ENCODE measurements around the gene BLOC1S1. TPM values are rescaled to one million over a fixed set of nuclear protein-coding genes. Genes with fewer than 3 reads are reported as not detected.

Gene BLOC1S1
- total RNA-seq, 6 experiments from 2014 or later: 81.8 to 175 (median 99.0) TPM

DNA sequence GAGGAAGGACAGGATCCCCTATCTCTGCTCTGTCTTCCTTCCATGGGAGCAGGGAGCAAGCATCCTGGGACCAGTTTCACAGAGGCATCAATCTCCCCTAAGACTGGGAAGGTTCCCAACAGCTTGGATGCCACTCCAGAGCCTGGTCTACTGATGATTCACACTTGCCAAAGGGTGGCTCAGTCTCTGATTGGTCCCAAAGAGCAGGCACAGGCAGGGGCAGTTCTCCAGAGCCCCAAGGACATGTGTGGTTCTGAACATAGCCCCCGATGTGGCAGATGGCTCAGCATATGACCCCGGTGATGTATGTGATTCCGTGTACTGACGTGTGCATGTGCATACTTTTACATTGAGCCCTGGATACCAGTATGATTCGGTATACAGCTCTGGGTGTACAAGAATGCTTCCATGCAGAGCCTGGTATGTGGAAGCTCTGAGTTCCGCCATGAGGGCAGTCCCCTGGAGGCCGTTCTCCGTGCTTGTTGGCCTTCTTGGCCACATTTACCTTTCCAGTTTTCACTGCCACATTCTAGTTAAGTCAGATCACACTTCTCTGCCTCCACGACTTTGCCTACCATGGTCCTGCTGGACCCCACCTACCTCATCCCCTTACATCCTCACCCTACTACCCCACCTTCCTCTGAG, 29.4 kb upstream of the BLOC1S1 start:
- H3K36me3 ChIP-seq: peaks cover 0 to 13% (median 0%) of the 10 kb centered on the region in 4 donors
- 78% methylated on average over 1 of the region's 9 CpGs for WGBS (ENCODE audit: insufficient coverage, low coverage, low lambda C conversion rate, missing lambda C conversion rate)
- TF ChIP-seq, protein P1, sequence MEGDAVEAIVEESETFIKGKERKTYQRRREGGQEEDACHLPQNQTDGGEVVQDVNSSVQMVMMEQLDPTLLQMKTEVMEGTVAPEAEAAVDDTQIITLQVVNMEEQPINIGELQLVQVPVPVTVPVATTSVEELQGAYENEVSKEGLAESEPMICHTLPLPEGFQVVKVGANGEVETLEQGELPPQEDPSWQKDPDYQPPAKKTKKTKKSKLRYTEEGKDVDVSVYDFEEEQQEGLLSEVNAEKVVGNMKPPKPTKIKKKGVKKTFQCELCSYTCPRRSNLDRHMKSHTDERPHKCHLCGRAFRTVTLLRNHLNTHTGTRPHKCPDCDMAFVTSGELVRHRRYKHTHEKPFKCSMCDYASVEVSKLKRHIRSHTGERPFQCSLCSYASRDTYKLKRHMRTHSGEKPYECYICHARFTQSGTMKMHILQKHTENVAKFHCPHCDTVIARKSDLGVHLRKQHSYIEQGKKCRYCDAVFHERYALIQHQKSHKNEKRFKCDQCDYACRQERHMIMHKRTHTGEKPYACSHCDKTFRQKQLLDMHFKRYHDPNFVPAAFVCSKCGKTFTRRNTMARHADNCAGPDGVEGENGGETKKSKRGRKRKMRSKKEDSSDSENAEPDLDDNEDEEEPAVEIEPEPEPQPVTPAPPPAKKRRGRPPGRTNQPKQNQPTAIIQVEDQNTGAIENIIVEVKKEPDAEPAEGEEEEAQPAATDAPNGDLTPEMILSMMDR (IDR thresholded peaks at IDR 0.05): no peak
- TF ChIP-seq POLR2A (IDR thresholded peaks at IDR 0.05): no peak
- no peak overlapping the region for H3K27ac ChIP-seq
- DNase-seq: no peak
- no peak for ATAC-seq
- intact Hi-C loops (cut with DNase I): no loop called here
- H3K9me3 ChIP-seq: no peaks in the 10 kb centered on the region
- peaks cover 0 to 14% (median 0%) of the 10 kb centered on the region in 4 donors for H3K4me1 ChIP-seq
- H3K4me3 ChIP-seq: no peak overlapping the region
- no peaks in the 10 kb centered on the region for H3K27me3 ChIP-seq

DNA sequence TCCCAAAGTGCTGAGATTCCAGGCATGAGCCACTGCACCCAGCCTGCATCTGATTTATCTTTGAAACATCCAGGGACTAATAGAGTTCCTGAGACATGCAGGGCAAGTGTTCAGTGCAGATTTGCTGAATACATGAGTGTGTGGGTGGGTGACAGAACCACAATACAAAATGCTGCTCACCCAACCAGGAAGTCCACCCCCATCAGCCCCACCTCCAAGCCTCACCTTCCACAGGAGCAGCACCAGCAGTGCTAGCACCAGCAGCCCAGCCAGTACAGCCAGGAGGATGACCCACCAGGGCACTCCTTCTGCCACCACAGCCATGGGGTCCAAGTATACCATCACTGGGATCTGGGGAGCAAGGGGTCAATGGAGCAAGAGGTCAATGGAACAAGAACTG, 28.1 kb upstream of the BLOC1S1 start:
- H3K27me3 ChIP-seq: no peaks in the 10 kb centered on the region
- peaks cover 0 to 14% (median 0%) of the 10 kb centered on the region in 4 donors for H3K4me1 ChIP-seq
- H3K4me3 ChIP-seq: no peak overlapping the region
- ATAC-seq (peak in 1 of 4 donors; percentile 14), DNase-seq (no peak)
- H3K27ac ChIP-seq: no peak overlapping the region
- no peaks in the 10 kb centered on the region for H3K9me3 ChIP-seq
- peaks cover 0 to 13% (median 0%) of the 10 kb centered on the region in 4 donors for H3K36me3 ChIP-seq
- intact Hi-C loops (cut with DNase I): no loop called here
- TF ChIP-seq, protein P1 (IDR thresholded peaks at IDR 0.05): no peak
- no peak for TF ChIP-seq POLR2A (IDR thresholded peaks at IDR 0.05)

DNA sequence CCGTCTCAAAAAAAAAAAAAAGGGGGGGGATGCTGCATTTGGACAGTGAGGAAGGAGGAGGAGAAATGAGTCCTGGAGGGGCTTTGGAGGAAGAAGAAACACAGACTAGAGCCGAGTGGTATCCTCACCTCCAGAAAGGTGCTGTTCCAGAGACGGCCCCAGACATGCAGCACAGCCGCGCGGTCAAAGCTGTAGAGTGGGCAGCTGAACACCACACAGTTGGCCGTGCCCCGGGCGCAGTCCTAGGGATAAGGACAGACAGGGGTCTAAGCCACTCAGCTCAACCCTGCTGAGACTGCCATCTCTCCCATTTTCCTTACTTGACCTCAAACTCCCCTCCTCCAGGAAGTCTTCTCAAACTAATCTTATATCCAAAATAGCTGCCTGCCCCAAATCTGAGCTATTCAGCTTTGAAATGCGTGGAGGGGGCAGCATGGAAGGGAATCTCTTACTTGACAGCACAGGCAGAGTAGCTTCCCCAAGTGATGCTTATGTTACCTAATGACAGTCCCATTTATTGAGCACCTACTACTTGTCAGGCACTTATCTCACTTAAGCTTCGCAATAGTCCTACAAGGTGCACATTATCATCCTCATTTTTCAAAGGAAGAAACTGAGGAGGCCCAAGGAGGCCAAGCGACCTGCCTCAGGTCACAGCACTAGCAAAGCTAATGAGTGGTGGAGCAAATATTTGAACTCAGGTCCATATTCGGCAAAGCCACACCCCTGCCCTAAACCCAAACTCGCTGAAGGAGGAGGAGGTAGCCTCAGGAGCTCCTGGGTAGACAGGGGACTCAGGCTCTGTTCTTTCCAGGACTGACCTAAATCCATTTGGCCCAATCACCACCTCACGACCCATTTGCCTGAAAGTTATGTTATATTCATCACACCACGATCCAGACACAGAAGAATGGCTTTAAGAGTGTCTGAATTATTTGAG, 26.9 kb upstream of the BLOC1S1 start:
- intact Hi-C loops (cut with DNase I): no loop called here
- DNase-seq (peak in 1 of 3 donors; percentile 43), ATAC-seq (peak in 1 of 4 donors; percentile 14)
- WGBS (ENCODE audit: insufficient coverage, low coverage, low lambda C conversion rate, missing lambda C conversion rate): 65% methylated on average over 5 of the region's 16 CpGs
- Histone ChIP-seq H3K36me3 (peaks cover 0 to 13% (median 0%) of the 10 kb centered on the region in 4 donors), H3K27ac (no peak overlapping the region), H3K4me3 (no peak overlapping the region), H3K9me3 (no peaks in the 10 kb centered on the region), H3K4me1 (peaks cover 0 to 7% (median 0%) of the 10 kb centered on the region in 4 donors), H3K27me3 (no peaks in the 10 kb centered on the region)
- TF ChIP-seq POLR2A (IDR thresholded peaks at IDR 0.05): no peak
- TF ChIP-seq, protein P1 (IDR thresholded peaks at IDR 0.05): no peak

DNA sequence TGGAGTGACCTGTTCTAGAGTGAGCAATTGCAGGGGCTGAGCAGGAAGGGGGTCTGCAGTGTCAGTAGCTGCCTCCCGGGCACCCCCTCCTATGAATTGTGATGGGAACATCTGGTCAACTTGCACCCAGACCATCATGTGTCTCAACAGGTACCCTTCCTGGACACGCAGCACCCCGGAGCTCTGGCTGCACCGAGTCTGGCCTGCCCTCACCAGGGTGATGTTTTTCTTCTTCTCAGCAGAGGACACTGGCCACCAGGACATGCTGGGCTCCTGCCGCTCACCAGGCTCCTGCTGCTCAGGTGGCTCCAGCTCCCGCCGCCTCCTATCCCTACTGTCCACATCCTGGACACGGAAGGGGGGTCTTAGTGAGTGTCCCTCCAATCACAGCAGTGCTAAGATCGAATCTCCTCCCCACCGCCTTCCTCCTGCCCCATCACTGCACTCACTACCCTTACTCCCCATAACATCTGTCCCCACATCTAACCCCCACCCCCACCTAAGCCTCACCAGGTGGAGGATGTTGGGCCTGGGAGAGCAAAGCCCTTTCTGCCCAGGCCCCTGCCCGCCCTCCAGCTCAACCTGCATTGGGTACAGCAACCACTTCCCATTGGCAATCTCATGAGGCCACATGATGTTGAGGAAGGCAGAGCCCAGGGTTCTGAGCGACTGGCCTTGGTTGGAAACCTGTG, 23.1 kb upstream of the BLOC1S1 start:
- TF ChIP-seq, protein P1 (IDR thresholded peaks at IDR 0.05): no peak
- ATAC-seq: no peak
- H3K9me3 ChIP-seq: no peaks in the 10 kb centered on the region
- peaks cover 0 to under 1% (median 0%) of the 10 kb centered on the region in 4 donors for H3K36me3 ChIP-seq
- H3K4me1 ChIP-seq: peaks cover 0 to 7% (median 0%) of the 10 kb centered on the region in 4 donors
- no peak overlapping the region for H3K4me3 ChIP-seq
- intact Hi-C loops (cut with DNase I): no loop called here
- 100% methylated on average over 2 of the region's 12 CpGs for WGBS (ENCODE audit: insufficient coverage, low coverage, low lambda C conversion rate, missing lambda C conversion rate)
- peak in 1 of 3 donors; percentile 28 for DNase-seq
- no peak overlapping the region for H3K27ac ChIP-seq
- H3K27me3 ChIP-seq: no peaks in the 10 kb centered on the region

All from right lobe of liver (tissue), 6 donors.